GM19193 (cell line): ENCODE measurements around the gene LTO1.

Source experiments
- POLR2A ChIP-seq: IDR thresholded peaks from 4 replicates; pipeline ENCODE4 v1.6.1; 2011; ENCODE audit not compliant: insufficient read depth, insufficient read length; ENCODE audit errors: extremely low read depth

Gene LTO1

GRCh38 chr11:69657911-69658625, 17.1 kb downstream of the LTO1 start:
- no peak for TF ChIP-seq POLR2A

DNA sequence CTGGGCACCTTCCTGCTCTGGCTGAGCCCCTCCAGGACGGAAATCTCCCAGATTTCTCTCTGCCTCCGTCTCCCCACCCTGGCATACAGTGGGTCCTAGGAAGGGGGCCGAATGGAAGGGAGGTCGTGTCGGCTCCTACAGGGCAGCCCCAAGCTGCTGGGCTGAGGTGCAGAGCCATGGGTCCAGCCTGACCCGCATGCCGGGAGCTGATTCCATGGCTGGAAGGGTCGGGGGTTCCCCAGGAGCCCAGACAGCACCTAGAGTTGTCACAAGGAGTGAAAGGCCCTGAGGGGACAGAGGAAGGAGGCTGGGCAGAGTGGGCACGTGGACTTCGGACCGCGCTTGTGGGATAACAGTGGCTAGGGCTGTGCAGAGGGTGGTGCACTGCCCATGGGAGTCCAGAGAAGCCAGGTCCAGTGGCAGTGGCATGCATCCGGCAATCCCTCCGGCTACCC, 17.7 kb downstream of the LTO1 start:
- no peak for TF ChIP-seq POLR2A

GRCh38 chr11:69656536-69657455, 18.4 kb downstream of the LTO1 start:
- no peak for TF ChIP-seq POLR2A

- no peak for TF ChIP-seq POLR2A
Measured at GRCh38 chr11:69655479-69656428, 19.4 kb downstream of the LTO1 start.

DNA sequence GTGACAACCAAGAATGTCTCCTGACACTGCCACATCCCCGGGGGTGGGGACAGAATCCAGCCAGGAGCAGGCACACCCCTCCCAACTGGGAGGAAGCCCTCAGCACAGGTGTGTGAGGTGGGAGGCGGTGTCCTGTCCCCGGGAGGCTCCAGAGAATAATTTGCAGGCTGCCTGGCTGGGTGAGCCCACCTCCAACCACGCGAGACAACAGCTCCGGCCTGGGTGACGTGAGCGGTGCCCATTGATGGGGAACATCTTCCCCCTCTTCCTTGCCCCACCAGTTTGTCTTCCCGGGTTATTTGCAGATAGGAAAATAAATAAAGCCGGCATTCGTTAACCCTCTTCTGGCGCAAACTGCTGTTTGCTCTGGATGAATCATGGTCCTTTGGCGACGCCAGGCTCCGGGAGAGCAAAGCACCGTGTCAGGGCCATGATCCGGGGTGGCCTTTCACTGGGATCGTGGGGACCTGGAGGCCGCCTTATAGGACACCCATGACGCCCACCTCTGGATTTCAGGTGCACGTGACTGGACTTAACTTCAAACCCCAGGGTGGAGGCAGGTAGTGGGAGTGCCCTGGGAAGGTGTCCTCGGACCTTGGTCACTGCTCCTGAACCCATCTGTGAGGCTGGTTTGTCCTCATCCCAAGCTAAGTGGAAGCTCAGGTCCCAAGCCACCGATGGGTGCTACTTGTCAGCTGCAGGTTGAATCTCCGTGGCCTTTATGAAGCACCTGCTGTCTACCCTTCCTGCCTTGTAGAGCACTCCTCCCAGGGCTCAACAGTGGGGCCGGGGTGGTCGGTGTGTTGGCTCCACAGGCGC, 20.3 kb downstream of the LTO1 start:
- TF ChIP-seq POLR2A: no peak

DNA sequence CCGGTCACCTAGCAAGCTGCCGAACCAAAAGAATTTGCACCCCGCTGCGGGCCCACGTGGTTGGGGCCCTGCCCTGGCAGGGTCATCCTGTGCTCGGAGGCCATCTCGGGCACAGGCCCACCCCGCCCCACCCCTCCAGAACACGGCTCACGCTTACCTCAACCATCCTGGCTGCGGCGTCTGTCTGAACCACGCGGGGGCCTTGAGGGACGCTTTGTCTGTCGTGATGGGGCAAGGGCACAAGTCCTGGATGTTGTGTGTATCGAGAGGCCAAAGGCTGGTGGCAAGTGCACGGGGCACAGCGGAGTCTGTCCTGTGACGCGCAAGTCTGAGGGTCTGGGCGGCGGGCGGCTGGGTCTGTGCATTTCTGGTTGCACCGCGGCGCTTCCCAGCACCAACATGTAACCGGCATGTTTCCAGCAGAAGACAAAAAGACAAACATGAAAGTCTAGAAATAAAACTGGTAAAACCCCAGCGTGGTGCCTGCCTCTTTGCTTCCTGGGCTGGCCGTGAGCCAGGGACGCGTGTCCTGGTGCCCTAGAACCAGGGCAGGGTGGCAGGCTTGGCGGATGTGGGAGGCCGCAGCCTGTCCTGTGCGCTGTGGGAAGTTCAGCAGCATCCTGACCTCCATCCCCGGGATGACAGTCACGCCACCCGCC, 21.0 kb downstream of the LTO1 start:
- no peak for TF ChIP-seq POLR2A

DNA sequence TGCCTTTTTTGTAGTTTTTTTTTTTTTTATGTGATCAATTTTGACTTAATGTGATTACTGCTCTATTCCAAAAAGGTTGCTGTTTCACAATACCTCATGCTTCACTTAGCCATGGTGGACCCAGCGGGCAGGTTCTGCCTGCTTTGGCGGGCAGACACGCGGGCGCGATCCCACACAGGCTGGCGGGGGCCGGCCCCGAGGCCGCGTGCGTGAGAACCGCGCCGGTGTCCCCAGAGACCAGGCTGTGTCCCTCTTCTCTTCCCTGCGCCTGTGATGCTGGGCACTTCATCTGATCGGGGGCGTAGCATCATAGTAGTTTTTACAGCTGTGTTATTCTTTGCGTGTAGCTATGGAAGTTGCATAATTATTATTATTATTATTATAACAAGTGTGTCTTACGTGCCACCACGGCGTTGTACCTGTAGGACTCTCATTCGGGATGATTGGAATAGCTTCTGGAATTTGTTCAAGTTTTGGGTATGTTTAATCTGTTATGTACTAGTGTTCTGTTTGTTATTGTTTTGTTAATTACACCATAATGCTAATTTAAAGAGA, 21.7 kb downstream of the LTO1 start:
- TF ChIP-seq POLR2A: no peak

DNA sequence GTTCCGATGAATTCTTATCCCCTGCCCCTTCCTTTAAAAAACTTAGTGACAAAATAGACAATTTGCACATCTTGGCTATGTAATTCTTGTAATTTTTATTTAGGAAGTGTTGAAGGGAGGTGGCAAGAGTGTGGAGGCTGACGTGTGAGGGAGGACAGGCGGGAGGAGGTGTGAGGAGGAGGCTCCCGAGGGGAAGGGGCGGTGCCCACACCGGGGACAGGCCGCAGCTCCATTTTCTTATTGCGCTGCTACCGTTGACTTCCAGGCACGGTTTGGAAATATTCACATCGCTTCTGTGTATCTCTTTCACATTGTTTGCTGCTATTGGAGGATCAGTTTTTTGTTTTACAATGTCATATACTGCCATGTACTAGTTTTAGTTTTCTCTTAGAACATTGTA, 22.2 kb downstream of the LTO1 start:
- no peak for TF ChIP-seq POLR2A

- TF ChIP-seq POLR2A: no peak
Measured at GRCh38 chr11:69651834-69652620, 23.1 kb downstream of the LTO1 start.

- TF ChIP-seq POLR2A: no peak
Measured at GRCh38 chr11:69650832-69651344, 24.3 kb downstream of the LTO1 start.

GRCh38 chr11:69650081-69650831, 24.9 kb downstream of the LTO1 start:
- no peak for TF ChIP-seq POLR2A

GRCh38 chr11:69649576-69649900, 25.6 kb downstream of the LTO1 start:
- no peak for TF ChIP-seq POLR2A
